ENCODE measurements around the gene EDC4. TPM values are rescaled to one million over a fixed set of nuclear protein-coding genes. Genes with fewer than 3 reads are reported as not detected.
A peak's percentile ranks its signal among the peaks of the same experiment; 100 is the strongest.
"Not testable (repeated sequence)": the region's sequence is repeated elsewhere in the genome, so short reads cannot be mapped to it uniquely, and the experiment has no call there.

Gene EDC4
- total RNA-seq, 1 experiment from 2014 or later = 80.9 TPM

- DNase-seq (ENCODE audit: low spot score) = no peak
These were observed 25.6 kb upstream of the EDC4 start, which contains the start of gene CENPT for GRCh38 chr16:67847064-67847861. Gene CENPT (minus strand): TSS chr16:67847693. CDS start chr16:67833859, 13,834 bp downstream.

GRCh38 chr16:67848118-67848517 is 24.7 kb upstream of the EDC4 start:
- no peak for DNase-seq (ENCODE audit: low spot score)
- in situ Hi-C loops (cut with HindIII; ENCODE audit: low sequenced_read_pairs) = no loop called here

More at GRCh38 chr16:67847064-67847861, 25.6 kb upstream of the EDC4 start, which contains the start of gene CENPT:
- in situ Hi-C loops (cut with HindIII; ENCODE audit: low sequenced_read_pairs) = no loop called here

GRCh38 chr16:67853670-67854069 is 19.2 kb upstream of the EDC4 start:
- DNase-seq (ENCODE audit: low spot score) = no peak
- in situ Hi-C loops (cut with HindIII; ENCODE audit: low sequenced_read_pairs) = no loop called here

- in situ Hi-C loops (cut with HindIII; ENCODE audit: low sequenced_read_pairs) = no loop called here
- no peak for DNase-seq (ENCODE audit: low spot score)
These were observed 17.1 kb upstream of the EDC4 start for GRCh38 chr16:67855789-67856188.

GRCh38 chr16:67856927-67857546 is 15.8 kb upstream of the EDC4 start:
- in situ Hi-C loops (cut with HindIII; ENCODE audit: low sequenced_read_pairs) = no loop called here
- DNase-seq (ENCODE audit: low spot score) = no peak

- no peak for DNase-seq (ENCODE audit: low spot score)
- in situ Hi-C loops (cut with HindIII; ENCODE audit: low sequenced_read_pairs) = no loop called here
These were observed 15.2 kb upstream of the EDC4 start for GRCh38 chr16:67857547-67858233.

- in situ Hi-C loops (cut with HindIII; ENCODE audit: low sequenced_read_pairs) = no loop called here
- DNase-seq (ENCODE audit: low spot score) = no peak
These were observed 14.4 kb upstream of the EDC4 start for GRCh38 chr16:67858500-67858899.

GRCh38 chr16:67860589-67861398 is 12.1 kb upstream of the EDC4 start:
- in situ Hi-C loops (cut with HindIII; ENCODE audit: low sequenced_read_pairs) = no loop called here
- no peak for DNase-seq (ENCODE audit: low spot score)

GRCh38 chr16:67861877-67862276 is 11.0 kb upstream of the EDC4 start:
- DNase-seq (ENCODE audit: low spot score) = no peak
- in situ Hi-C loops (cut with HindIII; ENCODE audit: low sequenced_read_pairs) = no loop called here

- DNase-seq (ENCODE audit: low spot score) = peak; percentile 97
- in situ Hi-C loops (cut with HindIII; ENCODE audit: low sequenced_read_pairs) = no loop called here
These were observed 9.9 kb upstream of the EDC4 start for GRCh38 chr16:67862623-67863583.

GRCh38 chr16:67864044-67864443 is 8.8 kb upstream of the EDC4 start:
- in situ Hi-C loops (cut with HindIII; ENCODE audit: low sequenced_read_pairs); DNase-seq (ENCODE audit: low spot score): not testable (repeated sequence)

- DNase-seq (ENCODE audit: low spot score) = no peak
These were observed 8.3 kb upstream of the EDC4 start for GRCh38 chr16:67864594-67864993.

GRCh38 chr16:67865318-67865717 is 7.5 kb upstream of the EDC4 start:
- DNase-seq (ENCODE audit: low spot score) = no peak
- in situ Hi-C loops (cut with HindIII; ENCODE audit: low sequenced_read_pairs) = no loop called here

More at GRCh38 chr16:67864594-67864993, 8.3 kb upstream of the EDC4 start:
- in situ Hi-C loops (cut with HindIII; ENCODE audit: low sequenced_read_pairs) = no loop called here

- no peak for DNase-seq (ENCODE audit: low spot score)
- in situ Hi-C loops (cut with HindIII; ENCODE audit: low sequenced_read_pairs) = no loop called here
These were observed 4.6 kb upstream of the EDC4 start for GRCh38 chr16:67868290-67868689.

- no peak for DNase-seq (ENCODE audit: low spot score)
- in situ Hi-C loops (cut with HindIII; ENCODE audit: low sequenced_read_pairs) = no loop called here
These were observed 3.2 kb upstream of the EDC4 start for GRCh38 chr16:67869653-67870052.

- DNase-seq (ENCODE audit: low spot score) = no peak
- in situ Hi-C loops (cut with HindIII; ENCODE audit: low sequenced_read_pairs) = no loop called here
These were observed 1.6 kb upstream of the EDC4 start for GRCh38 chr16:67871256-67871655.

GRCh38 chr16:67872131-67872630 is 671 bp upstream of the EDC4 start:
- no peak for DNase-seq (ENCODE audit: low spot score)
- in situ Hi-C loops (cut with HindIII; ENCODE audit: low sequenced_read_pairs) = no loop called here
